ENCODE results near the gene SLC6A1. TPM values are rescaled to one million over a fixed set of nuclear protein-coding genes. Genes with fewer than 3 reads are reported as not detected.

SLC6A1 gene
- total and polyA plus RNA-seq, 4 donors = 0.87 to 4.5 (median 1.3) TPM

GRCh38 chr3:10975695-10976234, 16.8 kb upstream of the SLC6A1 start:
- Histone ChIP-seq H3K27ac (ENCODE audit: low read depth in 1 of 2, low read length in 1 of 2) (no peak overlapping the region), H3K4me1 (ENCODE audit: control insufficient read depth in 5 of 5, insufficient read depth in 5 of 5, low read length in 5 of 5) (peaks cover 0 to 2% (median 0%) of the 10 kb centered on the region in 5 donors), H3K36me3 (ENCODE audit: control insufficient read depth in 4 of 4, insufficient read depth in 4 of 4, low read length in 4 of 4) (no peaks in the 10 kb centered on the region), H3K9me3 (ENCODE audit: control insufficient read depth in 4 of 4, insufficient read depth in 3 of 4, low read length in 3 of 4) (no peaks in the 10 kb centered on the region), H3K4me3 (no peak overlapping the region), H3K27me3 (ENCODE audit: control insufficient read depth in 3 of 3, insufficient read depth in 3 of 3, low read length in 2 of 3) (peaks cover 0 to 32% (median 4%) of the 10 kb centered on the region in 3 donors), H3K9ac (ENCODE audit: insufficient read depth in 1 of 2, low read length in 2 of 2) (no peak overlapping the region)
- ATAC-seq (ENCODE audit: insufficient read depth, low FRiP score) (no peak), DNase-seq (no peak)
- 74 to 91% methylated on average over 1 of the region's 1 CpG for WGBS, 2 donors
- TF ChIP-seq, protein P1, sequence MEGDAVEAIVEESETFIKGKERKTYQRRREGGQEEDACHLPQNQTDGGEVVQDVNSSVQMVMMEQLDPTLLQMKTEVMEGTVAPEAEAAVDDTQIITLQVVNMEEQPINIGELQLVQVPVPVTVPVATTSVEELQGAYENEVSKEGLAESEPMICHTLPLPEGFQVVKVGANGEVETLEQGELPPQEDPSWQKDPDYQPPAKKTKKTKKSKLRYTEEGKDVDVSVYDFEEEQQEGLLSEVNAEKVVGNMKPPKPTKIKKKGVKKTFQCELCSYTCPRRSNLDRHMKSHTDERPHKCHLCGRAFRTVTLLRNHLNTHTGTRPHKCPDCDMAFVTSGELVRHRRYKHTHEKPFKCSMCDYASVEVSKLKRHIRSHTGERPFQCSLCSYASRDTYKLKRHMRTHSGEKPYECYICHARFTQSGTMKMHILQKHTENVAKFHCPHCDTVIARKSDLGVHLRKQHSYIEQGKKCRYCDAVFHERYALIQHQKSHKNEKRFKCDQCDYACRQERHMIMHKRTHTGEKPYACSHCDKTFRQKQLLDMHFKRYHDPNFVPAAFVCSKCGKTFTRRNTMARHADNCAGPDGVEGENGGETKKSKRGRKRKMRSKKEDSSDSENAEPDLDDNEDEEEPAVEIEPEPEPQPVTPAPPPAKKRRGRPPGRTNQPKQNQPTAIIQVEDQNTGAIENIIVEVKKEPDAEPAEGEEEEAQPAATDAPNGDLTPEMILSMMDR (IDR thresholded peaks at IDR 0.05; ENCODE audit: control extremely low read depth, extremely low read depth) = no peak

- H3K27ac ChIP-seq (ENCODE audit: low read depth in 1 of 2, low read length in 1 of 2) = no peak overlapping the region
- peaks cover 0 to 34% (median 4%) of the 10 kb centered on the region in 3 donors for H3K27me3 ChIP-seq (ENCODE audit: control insufficient read depth in 3 of 3, insufficient read depth in 3 of 3, low read length in 2 of 3)
- no peak overlapping the region for H3K4me3 ChIP-seq
- H3K9ac ChIP-seq (ENCODE audit: insufficient read depth in 1 of 2, low read length in 2 of 2) = no peak overlapping the region
- 83 to 95% methylated on average over 1 of the region's 1 CpG for WGBS, 2 donors
- DNase-seq (no peak), ATAC-seq (ENCODE audit: insufficient read depth, low FRiP score) (no peak)
- no peaks in the 10 kb centered on the region for H3K9me3 ChIP-seq (ENCODE audit: control insufficient read depth in 4 of 4, insufficient read depth in 3 of 4, low read length in 3 of 4)
- no peaks in the 10 kb centered on the region for H3K36me3 ChIP-seq (ENCODE audit: control insufficient read depth in 4 of 4, insufficient read depth in 4 of 4, low read length in 4 of 4)
- TF ChIP-seq, protein P1 (IDR thresholded peaks at IDR 0.05; ENCODE audit: control extremely low read depth, extremely low read depth) = no peak
- H3K4me1 ChIP-seq (ENCODE audit: control insufficient read depth in 5 of 5, insufficient read depth in 5 of 5, low read length in 5 of 5) = peaks cover 0 to 2% (median 0%) of the 10 kb centered on the region in 5 donors
Measured at GRCh38 chr3:10976770-10977169, 15.8 kb upstream of the SLC6A1 start.

DNA sequence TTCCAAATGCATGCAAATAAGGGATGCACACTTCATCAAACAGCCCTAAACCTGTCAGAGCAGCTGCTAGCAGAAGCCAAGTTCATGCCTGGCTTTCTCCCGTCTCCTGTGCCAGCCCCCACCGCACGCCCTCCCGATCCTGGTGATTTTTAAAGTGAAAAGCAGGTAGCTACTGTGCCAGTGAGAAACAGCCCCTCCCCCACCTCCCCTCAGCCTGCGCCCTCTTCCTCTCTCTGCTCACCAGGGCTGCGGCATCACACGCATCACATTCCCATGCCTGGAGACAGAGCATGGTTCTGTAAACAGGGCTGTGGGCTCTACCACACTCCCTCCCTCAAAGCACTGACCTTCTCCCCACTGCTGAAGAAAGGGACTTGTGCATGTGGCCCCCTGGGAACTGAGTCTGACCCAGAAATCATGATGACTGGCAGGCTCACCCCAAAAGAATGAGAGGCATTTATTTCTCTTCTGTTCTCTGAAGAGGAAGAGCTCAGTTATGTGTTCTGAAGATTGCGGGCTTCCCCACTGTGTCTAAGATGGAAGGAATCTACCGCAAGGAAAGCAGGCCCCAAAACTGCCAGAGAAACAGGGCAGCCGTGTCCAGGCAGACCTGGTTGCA, 14.5 kb upstream of the SLC6A1 start:
- no peak overlapping the region for H3K27ac ChIP-seq (ENCODE audit: low read depth in 1 of 2, low read length in 1 of 2)
- peaks cover 0 to 27% (median 9%) of the 10 kb centered on the region in 3 donors for H3K27me3 ChIP-seq (ENCODE audit: control insufficient read depth in 3 of 3, insufficient read depth in 3 of 3, low read length in 2 of 3)

More for the DNA sequence above, 14.5 kb upstream of the SLC6A1 start:
- Histone ChIP-seq H3K9me3 (ENCODE audit: control insufficient read depth in 4 of 4, insufficient read depth in 3 of 4, low read length in 3 of 4) (no peaks in the 10 kb centered on the region), H3K36me3 (ENCODE audit: control insufficient read depth in 4 of 4, insufficient read depth in 4 of 4, low read length in 4 of 4) (no peaks in the 10 kb centered on the region), H3K4me3 (no peak overlapping the region), H3K4me1 (ENCODE audit: control insufficient read depth in 5 of 5, insufficient read depth in 5 of 5, low read length in 5 of 5) (peaks cover 0 to 5% (median under 1%) of the 10 kb centered on the region in 5 donors), H3K9ac (ENCODE audit: insufficient read depth in 1 of 2, low read length in 2 of 2) (no peak overlapping the region)
- WGBS, 2 donors = 36 to 65% methylated on average over 10 of the region's 10 CpGs
- TF ChIP-seq, protein P1 (IDR thresholded peaks at IDR 0.05; ENCODE audit: control extremely low read depth, extremely low read depth) = no peak
- ATAC-seq (ENCODE audit: insufficient read depth, low FRiP score) (no peak), DNase-seq (no peak)

All from lung (tissue), 12 donors.